KMS-11 (cell line): ENCODE results near the gene CYRIA.

Experiments
- H2AFZ ChIP-seq: fragments of 200-600 bp; sonication (generic); 2 replicates; pipeline ENCODE4 v1.6.1; 2016; ENCODE audit warnings: antibody characterized with exemption, mixed run types, low read depth
- H3K27ac ChIP-seq: fragments of 200-600 bp; sonication (generic); 2 replicates; pipeline ENCODE4 v1.6.1; 2016; ENCODE audit warnings: mild to moderate bottlenecking, mixed run types
- H3K27me3 ChIP-seq: fragments of 200-600 bp; sonication (generic); 2 replicates; pipeline ENCODE4 v1.6.1; 2017; ENCODE audit warnings: mild to moderate bottlenecking, low read depth, mixed run types, moderate library complexity; ENCODE audit not compliant: insufficient read depth
- H3K36me3 ChIP-seq: fragments of 200-600 bp; sonication (generic); 2 replicates; pipeline ENCODE4 v1.6.1; 2017; ENCODE audit warnings: mild to moderate bottlenecking, mixed run types; ENCODE audit not compliant: insufficient read depth
- H3K4me1 ChIP-seq: fragments of 200-600 bp; sonication (generic); 2 replicates; pipeline ENCODE4 v1.6.1; 2016; ENCODE audit warnings: mild to moderate bottlenecking, low read depth, mixed run types; ENCODE audit not compliant: poor library complexity, severe bottlenecking
- H3K4me2 ChIP-seq: fragments of 200-600 bp; sonication (generic); 2 replicates; pipeline ENCODE4 v1.7.0; 2016; ENCODE audit warnings: mild to moderate bottlenecking, mixed run types
- H3K4me3 ChIP-seq: fragments of 200-600 bp; sonication (generic); IDR thresholded peaks from 2 replicates; pipeline ENCODE4 v1.6.1; 2017; ENCODE audit warnings: low read depth, low read length, mixed read lengths; ENCODE audit not compliant: insufficient read depth
- H3K79me2 ChIP-seq: fragments of 200-600 bp; sonication (generic); 2 replicates; pipeline ENCODE4 v1.6.1; 2016; ENCODE audit warnings: low read depth, mixed run types; ENCODE audit not compliant: insufficient read depth
- H3K9ac ChIP-seq: fragments of 200-600 bp; sonication (generic); 2 replicates; pipeline ENCODE4 v1.6.1; 2016; ENCODE audit warnings: mild to moderate bottlenecking, mixed run types
- H4K20me1 ChIP-seq: fragments of 200-600 bp; sonication (generic); 2 replicates; pipeline ENCODE4 v1.6.1; 2016; ENCODE audit warnings: mild to moderate bottlenecking, mixed run types; ENCODE audit not compliant: insufficient read depth
- TF ChIP-seq, protein P1 (sequence below): fragments of 200-600 bp; sonication (generic); conservative IDR thresholded peaks from 2 replicates; pipeline ENCODE4 v1.6.1; 2017; ENCODE audit warnings: low read depth, mild to moderate bottlenecking, antibody characterized with exemption, low read length, moderate library complexity, mixed read lengths

Gene CYRIA

DNA sequence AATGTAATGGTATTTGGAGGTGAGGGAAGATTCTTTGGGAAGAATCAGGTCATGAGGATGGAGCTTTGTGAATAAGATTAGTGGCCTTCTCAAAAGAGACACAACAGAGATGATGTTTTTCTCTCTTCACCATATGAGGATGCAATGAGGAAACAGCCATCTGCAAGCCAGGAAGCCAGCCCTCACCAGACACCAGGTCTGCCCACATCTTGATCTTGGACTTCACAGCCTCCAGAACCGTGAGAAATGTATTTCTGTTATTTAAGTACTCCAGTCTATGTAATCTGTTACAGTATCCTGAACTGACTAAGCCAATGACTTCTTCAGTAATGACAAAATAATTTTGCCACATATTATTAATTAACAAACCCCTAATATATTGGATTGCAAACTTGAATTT is 28.3 kb downstream of the CYRIA start:
- Histone ChIP-seq H3K27ac (no peak overlapping the region), H3K4me3 (no peak overlapping the region), H2AFZ (no peak overlapping the region), H3K9ac (no peak overlapping the region), H4K20me1 (no peaks in the 10 kb centered on the region), H3K27me3 (no peaks in the 10 kb centered on the region), H3K4me2 (no peak overlapping the region), H3K79me2 (no peaks in the 10 kb centered on the region), H3K4me1 (no peaks in the 10 kb centered on the region), H3K36me3 (no peaks in the 10 kb centered on the region)
- TF ChIP-seq, protein P1, sequence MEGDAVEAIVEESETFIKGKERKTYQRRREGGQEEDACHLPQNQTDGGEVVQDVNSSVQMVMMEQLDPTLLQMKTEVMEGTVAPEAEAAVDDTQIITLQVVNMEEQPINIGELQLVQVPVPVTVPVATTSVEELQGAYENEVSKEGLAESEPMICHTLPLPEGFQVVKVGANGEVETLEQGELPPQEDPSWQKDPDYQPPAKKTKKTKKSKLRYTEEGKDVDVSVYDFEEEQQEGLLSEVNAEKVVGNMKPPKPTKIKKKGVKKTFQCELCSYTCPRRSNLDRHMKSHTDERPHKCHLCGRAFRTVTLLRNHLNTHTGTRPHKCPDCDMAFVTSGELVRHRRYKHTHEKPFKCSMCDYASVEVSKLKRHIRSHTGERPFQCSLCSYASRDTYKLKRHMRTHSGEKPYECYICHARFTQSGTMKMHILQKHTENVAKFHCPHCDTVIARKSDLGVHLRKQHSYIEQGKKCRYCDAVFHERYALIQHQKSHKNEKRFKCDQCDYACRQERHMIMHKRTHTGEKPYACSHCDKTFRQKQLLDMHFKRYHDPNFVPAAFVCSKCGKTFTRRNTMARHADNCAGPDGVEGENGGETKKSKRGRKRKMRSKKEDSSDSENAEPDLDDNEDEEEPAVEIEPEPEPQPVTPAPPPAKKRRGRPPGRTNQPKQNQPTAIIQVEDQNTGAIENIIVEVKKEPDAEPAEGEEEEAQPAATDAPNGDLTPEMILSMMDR: no peak

DNA sequence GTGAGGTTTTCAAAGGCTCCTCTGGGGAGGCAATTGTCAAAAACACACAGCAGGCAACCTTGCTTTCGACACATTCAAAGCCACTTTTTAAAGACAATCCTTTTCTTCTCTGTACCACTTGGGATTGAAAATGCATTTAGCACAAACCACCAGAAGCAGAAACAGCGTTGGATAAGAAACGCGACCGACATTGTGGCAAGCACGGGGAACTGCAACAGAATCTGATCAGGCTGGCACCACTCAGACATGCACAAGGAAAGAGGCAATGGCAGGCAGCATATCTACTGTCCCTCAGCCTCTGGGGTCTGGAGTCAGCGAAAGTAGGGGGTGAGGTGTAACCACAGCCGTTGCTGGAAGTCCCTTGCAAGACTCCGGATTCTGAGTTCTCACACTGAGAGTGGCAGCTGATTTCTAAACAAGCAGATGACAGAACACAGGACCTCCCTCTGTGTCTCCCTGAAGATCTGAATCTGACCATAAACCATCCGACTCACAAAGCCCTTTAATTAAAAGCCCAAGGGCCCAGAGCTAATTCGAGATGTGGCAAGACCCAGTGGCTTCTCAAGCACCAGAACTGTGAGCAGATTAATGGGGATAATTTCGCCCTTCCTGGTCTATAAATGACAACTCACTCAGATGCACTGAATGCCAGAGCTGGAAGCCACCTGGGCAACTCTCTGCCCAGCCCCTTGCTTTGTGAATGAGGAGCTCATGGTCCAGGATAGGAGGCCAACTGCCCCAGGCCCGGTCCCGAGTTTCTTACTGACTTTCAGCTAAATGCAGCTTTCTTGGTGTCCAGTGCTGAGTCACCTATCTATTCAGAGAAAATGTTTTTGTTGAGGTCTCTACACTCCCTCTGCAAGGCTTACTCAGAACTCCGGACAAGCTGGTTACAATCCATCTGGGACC is 29.6 kb downstream of the CYRIA start:
- Histone ChIP-seq H3K36me3 (no peaks in the 10 kb centered on the region), H2AFZ (no peak overlapping the region), H3K4me2 (no peak overlapping the region), H3K9ac (no peak overlapping the region), H3K27ac (no peak overlapping the region), H3K4me1 (no peaks in the 10 kb centered on the region), H4K20me1 (no peaks in the 10 kb centered on the region), H3K27me3 (no peaks in the 10 kb centered on the region), H3K4me3 (no peak overlapping the region), H3K79me2 (no peaks in the 10 kb centered on the region)
- TF ChIP-seq, protein P1: no peak

DNA sequence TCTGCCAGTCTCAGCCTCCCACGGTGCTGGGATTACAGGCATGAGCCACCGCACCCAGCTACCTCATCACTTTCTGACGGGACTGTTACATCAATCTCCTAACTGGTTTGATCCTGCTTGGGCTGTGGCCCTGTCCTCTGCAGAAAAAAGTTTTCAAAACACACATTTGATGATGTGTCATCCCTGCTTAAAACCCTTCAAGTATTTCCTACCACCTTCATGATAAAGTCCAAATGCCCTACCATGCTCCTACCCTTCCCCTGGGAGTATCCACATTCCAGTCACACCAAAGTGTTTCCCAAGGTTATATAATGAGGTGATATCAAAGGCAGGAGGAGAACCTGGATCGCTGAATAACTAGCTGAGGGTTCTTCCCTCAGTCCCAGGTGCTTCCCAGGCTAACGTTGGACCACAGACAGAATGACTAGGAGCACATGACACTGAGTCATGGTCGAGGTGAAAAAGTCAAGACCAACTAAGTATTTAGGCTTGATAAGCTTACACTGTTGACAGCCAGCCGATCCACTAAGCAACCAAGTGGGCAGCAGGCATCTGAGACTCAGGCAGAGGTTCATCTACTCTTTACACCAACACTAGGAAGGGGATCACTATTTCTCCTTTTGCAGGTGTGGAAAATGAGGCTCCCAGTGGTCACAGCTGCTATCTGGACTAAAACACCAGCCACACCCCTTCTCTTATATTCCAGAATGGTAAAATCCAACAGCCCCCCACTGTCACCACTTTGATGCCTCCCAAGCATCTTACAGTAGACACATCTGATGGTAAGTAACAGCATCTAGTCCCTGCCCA is 31.8 kb downstream of the CYRIA start:
- no peak overlapping the region for H3K27ac ChIP-seq
- H3K79me2 ChIP-seq: no peaks in the 10 kb centered on the region
- H3K9ac ChIP-seq: no peak overlapping the region
- H3K4me1 ChIP-seq: no peaks in the 10 kb centered on the region
- H3K4me2 ChIP-seq: no peak overlapping the region
- no peaks in the 10 kb centered on the region for H3K36me3 ChIP-seq
- TF ChIP-seq, protein P1: no peak
- no peaks in the 10 kb centered on the region for H4K20me1 ChIP-seq
- no peak overlapping the region for H3K4me3 ChIP-seq
- no peaks in the 10 kb centered on the region for H3K27me3 ChIP-seq
- H2AFZ ChIP-seq: no peak overlapping the region

DNA sequence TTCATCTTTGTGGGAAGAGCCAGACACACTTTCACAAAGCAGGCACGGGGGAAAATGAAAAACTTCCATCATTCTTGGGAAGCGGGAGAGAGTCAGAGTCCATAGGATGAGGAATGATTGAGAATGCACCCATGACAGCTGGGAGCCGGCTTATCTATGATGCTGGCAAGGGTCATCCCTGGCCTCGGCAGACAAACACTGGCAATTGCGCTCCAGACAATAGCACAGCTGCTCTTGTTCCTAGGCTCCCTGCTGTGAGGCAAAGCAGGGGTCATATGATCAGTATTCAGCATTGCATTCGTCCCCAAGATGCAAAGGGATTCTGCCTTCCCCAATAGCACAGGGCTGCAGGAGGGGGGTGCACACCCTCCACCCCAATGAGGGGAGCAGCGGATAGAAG is 33.0 kb downstream of the CYRIA start:
- no peak overlapping the region for H2AFZ ChIP-seq

More for the DNA sequence above, 33.0 kb downstream of the CYRIA start:
- H3K27ac ChIP-seq: no peak overlapping the region
- no peaks in the 10 kb centered on the region for H3K4me1 ChIP-seq
- H3K4me2 ChIP-seq: no peak overlapping the region
- no peak overlapping the region for H3K9ac ChIP-seq
- TF ChIP-seq, protein P1: no peak
- no peaks in the 10 kb centered on the region for H4K20me1 ChIP-seq
- H3K79me2 ChIP-seq: no peaks in the 10 kb centered on the region
- H3K36me3 ChIP-seq: no peaks in the 10 kb centered on the region
- no peaks in the 10 kb centered on the region for H3K27me3 ChIP-seq
- H3K4me3 ChIP-seq: no peak overlapping the region
